HG03520 (cell line): ENCODE measurements around the gene TSPYL1.
"Not testable (repeated sequence)": the region's sequence is repeated elsewhere in the genome, so short reads cannot be mapped to it uniquely, and the experiment has no call there.

ENCODE experiments used
- ATAC-seq: cut with Tn5 transposase; IDR thresholded peaks from one replicate; pipeline ENCODE4 v1.9.1; 2021; ENCODE audit warnings: mild to moderate bottlenecking, moderate library complexity; ENCODE audit not compliant: unreplicated experiment

TSPYL1 gene

DNA sequence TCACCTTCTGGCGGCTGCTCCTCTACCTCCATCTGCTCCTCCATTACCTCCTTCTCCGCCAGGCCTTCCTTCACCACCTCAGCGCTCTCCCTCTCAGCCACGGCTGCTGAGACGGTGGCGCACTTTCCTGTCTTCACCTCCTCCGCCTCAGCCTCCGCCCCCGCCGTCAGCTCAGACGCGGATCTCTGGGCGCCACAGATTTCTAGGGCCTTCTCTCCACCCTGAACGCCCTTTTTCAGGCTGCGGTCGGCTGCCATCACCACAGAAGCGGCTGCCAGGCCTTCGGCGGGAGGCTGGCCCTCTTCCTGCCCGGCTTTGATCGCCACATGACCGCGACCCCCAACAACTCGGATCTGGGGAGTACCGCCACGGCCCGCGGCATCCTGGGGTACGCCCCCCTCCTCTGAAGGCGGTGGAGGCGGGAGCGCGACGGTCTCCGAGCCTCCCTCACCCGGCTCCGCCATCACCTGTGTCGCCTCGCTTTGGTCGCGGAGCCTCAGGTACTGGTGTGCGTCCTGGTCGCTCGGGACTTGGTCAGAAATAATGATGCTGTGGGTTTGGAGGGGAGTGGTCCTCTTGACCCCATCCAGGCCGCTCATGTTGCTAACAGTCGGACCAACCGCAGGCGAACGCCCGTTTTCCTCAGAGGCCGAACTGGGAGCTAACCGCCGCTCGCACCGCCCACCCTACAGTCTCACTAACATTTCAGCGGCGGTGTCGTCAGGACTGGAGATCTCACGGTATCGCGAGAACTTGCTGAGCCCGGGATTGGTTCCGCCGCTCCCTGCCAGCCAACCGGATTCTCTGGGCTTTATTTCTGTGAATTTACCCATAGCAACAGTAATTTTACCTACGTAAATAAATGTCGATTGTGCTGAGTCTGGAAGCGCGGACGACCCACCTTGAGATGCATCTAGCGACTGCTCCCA is at the start of gene TSPYL1:
TSS of gene TSPYL1 (minus strand) at position 699 of the 929 bp plus-strand sequence. CDS start at position 599, 100 bp downstream.
- peak; percentile 95 for ATAC-seq

DNA sequence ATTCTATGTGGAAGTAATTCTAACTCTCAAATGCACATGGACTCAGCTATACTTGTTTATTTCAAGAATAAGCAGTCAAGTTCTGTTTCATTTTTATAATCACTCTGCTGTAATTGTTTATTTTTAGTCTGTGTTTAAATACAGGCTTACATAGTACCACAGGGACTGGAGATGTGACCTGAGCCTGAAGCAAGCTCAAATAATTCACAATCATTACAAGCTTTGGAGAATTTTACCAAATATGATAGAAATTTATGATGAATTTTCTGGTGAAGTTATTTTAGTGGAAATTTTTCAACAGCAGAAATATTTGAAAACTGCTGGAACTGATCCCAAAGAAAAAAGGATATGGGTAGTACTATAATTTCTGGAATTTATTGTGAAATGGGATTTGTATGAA is 49.4 kb upstream of the TSPYL1 start:
- no peak for ATAC-seq

DNA sequence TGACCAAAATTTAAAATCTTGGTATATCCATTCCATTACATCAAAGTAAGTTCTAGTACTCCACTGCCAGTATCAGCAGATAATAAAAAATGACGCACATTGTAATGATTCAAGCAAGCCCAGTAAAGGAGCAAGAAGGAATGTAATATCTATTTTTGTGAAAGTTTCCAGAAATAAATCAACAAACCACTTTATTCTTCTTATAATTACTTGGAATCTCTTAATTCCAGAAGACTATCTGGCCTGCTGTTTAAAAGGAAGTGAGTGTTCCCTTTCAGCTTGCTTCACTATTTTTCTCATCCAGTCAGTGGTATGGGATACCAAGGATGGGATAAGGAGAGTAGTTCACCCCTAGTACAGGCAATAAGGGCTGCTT is 48.8 kb upstream of the TSPYL1 start:
- no peak for ATAC-seq

DNA sequence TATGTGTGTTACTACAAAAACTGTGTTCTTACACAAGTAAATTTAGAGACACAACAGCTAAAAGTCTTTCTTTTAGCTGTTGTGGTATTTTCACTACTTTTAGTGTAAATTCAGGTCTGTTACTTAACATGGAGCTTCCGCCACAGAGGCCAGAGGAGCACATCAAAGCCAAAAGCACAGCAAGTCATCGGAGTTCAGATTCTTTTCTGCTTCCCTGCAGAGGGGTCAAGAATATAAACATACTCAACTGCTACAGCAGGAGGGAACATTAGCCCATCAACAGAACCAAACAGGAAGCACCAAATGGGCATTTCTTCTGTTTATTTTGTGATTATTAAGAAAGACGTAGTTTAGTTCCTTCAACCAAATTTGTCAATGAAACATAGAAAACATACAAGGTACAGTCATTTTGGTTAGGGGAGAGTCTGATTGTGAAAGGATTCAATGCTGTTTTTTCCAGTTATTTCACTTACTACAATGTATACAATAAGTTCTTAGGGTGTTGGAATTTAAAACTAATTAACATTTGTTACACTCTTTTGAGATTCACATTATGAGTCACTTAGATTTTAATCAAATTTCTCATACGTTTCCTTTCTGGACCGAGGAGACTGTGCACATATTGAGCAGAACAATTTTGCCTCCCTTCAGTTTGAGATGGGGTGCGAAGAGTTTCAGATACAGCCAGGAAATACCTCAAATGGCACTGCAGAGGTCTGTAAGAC is 48.2 kb upstream of the TSPYL1 start:
- no peak for ATAC-seq

DNA sequence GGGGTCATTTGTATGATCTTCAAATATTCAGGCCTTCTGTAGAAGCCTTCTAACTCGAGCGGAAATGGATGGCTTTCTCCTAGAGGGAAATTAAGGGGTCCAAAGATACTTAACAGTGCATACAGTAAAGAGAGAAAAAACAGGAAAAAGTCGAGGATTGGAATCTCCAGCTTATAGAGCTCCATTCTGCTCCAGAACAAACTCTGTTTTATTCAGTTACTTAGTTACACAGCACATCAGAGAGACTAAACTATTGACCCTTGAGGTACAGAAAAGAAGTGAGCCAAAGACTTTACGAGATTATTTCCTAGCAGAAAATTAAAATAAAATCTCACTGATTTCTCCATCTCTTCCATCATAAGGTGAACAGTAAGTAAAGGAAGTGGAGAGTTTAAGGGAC is 47.3 kb upstream of the TSPYL1 start:
- no peak for ATAC-seq

DNA sequence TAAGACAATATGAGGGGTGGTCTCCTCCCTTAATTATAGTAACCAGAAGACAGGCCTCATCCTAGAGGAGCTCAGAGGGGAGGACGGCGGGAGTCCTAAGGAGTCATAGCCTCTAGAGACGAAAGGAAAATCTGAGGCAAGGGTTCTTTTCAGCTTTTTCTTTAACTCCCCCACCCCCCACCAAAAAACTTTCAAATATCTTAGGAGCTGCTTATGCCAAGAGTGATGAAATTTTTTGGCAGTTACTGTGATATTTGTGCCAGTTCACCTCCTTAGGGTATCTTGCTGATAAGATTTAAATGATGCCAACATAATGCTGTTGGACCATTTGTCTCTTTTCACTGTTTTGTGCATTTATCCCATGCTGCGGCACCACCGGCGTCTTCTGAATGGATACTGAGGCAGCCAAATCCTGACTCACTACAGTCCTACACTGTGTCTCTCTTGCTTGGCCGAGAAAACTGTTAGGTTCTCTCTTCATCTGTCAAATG is 46.5 kb upstream of the TSPYL1 start:
- no peak for ATAC-seq

DNA sequence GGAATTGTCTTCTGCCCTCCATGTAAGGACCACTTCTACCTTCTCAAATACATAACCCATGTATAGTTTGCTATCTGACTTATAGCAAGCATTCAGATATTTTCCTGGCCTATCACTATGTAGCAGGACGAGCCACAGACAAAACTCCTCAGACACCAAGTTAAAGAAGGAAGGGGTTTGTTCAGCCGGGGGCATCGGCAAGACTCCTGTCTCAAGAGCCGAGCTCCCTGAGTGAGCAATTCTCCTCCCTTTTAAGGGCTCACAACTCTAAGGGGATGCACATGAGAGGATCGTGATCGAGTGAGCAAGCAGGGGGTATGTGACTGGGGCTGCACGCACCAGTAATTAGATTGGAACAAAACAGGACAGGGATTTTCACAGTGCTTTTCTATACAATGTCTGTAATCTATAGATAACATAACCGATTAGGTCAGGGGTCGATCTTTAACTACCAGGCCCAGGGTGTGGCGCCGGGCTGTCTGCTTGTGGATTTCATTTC is 46.0 kb upstream of the TSPYL1 start:
- ATAC-seq, result not testable (repeated sequence)

DNA sequence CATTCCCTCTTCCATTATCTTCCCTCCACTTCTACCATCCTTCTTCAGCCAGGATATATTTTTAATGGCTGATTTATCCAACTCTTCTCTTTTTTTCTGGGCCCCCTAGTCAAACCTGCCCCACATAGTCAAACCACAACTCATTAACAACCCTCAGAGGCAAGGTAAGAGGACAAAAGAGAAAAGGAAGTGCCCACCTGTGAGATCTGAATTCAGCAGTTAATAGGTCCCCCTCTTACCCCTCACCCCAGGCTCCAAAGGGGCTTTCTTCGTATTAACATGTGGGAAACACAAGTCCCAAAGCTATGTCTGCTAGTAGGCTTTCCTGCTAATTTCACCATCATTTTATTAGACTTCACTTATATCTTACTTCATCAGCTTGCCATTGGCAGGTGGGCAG is 44.1 kb upstream of the TSPYL1 start:
- no peak for ATAC-seq

DNA sequence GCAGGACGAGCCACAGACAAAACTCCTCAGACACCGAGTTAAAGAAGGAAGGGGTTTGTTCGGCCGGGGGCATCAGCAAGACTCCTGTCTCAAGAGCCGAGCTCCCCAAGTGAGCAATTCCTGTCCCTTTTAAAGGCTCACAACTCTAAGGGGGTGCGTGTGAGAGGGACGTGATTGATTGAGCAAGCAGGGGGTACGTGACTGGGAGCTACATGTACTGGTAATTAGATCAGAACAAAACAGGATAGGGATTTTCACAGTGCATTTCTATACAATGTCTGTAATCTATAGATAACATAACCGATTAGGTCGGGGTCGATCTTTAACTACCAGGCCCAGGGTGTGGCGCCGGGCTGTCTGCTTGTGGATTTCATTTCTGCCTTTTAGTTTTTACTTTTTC is 42.2 kb upstream of the TSPYL1 start:
- not testable (repeated sequence) for ATAC-seq

DNA sequence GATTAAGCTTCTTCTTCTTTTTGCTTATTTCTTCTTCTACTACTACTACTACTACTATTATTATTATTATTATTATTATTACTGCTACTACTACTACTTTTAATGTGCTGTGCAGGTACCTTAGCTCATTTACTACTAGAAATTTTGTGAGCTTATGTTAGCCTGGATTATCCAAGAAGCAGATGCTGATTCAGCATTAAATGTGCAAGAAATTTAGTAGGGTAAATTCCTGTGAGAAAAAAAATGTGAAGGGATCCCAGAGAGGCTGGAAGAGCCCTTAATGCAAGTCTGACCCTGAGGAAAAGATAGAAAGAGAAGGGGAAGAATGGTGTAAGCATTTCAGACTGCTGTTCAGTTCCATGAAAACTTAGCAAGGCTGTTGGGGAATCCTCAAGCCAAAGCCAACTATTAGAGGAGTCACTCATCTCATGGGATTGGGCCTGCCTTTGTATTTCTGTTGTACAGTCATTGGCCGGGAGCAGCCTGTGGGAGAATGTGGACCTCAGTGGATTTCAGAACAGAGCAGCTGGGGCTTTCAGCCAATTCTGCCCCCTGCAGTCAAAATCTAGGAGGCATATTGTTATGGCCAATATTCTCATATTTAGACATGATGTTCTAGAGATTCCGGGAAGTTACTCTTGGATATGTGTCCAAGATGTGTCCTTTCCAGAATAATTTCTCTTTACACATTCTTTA is 37.2 kb upstream of the TSPYL1 start:
- ATAC-seq, result no peak

DNA sequence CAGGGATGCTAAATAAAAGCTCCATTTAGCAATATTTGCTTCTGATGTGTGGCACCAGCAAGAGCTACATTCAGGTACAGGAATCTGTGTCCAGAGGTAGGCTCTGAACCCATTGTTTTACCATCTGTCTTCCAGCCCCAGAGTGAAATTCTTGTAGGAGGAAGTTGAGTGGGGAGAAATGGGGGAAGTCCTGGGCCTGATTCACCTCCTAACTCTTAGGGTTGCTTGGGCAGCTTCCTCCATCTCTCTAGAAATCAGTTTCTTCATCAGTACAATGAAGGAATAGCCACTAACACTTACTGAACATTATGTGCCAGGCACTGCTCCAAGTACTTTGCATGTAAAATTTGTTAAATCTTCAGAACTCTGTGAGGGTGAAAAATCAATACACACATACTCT is 35.1 kb upstream of the TSPYL1 start:
- no peak for ATAC-seq

DNA sequence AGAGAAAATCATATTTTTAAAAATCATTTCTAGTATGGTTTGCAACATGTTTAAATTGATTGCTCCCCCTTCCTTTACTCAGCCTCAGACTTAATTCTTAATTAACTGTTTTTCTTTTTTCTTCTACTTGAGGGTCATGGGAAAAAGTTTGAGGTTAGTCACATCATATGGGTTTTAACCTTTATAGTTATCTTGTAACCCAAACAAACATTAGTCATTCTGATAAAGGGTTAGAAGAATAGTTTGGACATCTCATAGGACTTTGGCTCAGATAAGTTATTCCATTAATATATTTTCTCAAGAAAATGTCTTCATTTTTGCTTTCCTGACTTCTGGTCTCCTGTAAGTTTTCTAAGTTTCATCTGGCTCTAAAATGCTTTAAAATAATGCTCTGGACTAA is 34.5 kb upstream of the TSPYL1 start:
- ATAC-seq, result no peak

DNA sequence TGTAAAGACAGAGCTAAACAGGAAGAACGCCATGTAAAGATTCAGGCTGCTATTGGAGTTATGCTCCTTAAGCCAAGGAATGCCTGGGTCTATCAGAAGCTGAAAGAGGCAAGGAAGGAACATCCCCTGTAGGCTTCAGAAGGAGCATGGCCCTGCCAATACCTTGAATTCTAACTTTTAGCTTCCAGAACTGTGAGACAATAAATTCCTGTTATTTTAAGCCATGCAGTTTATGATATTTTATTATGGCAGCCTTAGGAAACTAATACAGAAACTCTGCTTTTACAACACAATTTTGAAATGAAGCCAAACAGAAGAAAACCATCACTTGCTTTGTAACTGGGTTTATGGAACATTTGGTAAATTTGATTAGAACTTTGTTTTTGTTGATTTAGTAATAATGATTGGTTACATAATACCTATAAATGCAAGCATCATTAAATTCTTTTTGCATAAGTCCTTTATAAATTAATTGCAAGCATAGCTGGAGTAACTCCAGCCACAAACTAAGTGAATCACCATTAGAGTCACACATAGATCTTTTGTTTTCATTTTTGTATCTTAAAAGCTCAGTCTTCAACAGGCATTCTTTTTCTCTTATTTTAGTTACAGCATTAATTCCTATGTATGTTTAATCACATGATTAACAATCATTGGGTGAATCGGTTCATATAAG is 33.5 kb upstream of the TSPYL1 start:
- no peak for ATAC-seq

DNA sequence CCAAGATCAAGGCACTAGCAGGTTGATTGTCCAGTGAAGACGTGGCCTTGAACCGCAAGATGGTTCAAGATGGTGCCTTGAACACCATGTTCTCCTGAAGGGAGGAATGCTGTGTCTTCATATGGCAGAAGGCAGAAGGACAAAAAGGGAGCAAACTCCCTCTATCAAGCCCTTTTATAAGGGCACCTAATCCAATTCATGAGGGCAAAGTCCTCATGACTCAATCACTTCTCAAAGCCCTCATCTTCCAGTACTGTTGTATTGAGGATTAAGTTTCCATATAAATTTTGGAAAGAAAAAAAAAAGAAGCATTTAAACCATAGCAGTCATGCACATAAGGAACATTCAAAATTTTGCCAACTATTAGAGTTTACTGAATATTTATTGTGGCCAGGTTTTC is 29.9 kb upstream of the TSPYL1 start:
- ATAC-seq, result no peak

DNA sequence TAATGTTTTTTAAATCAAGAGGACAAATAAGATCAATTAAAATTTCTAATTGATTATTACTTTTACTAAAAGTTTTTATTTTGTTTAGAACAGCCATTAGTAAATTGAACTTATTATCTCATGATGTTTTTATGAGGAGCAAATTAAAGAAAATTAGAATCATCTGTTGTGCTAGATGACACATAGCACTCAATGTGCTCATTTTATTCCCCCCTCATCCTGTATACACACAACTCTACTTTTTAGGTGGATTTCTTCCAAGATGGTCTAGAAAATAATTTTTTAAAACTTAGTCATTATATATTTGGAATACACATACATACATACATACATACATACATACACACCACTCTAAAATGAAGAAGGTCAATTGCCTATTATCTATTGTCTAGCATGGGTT is 29.3 kb upstream of the TSPYL1 start:
- ATAC-seq, result no peak

DNA sequence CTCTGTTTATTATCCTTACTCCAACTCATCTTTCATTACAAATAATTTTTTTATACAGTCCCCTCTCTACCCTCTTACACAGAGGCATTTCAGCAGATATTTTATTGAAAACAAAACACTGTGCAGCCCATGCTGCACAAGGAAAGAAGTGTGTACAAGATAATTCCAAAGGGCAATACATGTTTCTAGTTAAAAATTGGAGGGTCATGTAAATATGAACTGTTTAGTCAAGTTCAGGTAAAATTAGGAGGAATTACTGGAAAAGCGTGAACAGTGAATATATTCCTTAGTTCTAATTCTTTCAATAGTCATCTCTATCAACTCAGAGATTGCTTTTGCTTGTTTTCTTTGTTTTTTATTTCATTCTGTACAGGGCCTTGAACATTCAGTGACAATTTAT is 27.9 kb upstream of the TSPYL1 start:
- ATAC-seq, result no peak

DNA sequence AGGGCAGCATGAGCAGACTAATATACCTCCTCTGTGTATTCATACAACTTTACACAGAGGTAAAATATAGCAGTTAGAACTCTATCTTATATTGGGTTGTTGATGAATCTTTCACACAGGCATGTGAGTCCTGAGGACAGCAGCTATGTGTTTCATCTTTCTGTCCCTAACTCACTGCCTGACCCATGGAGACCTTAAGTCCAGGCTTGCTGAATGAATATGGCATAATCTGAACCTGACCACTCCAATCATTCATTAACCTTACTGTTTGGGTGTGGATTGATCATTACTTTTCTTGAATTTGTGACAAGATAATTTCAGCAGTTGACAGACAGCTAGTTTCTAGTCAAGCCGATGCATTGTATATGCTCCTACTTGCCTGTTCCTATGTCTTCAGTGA is 27.3 kb upstream of the TSPYL1 start:
- ATAC-seq, result no peak

DNA sequence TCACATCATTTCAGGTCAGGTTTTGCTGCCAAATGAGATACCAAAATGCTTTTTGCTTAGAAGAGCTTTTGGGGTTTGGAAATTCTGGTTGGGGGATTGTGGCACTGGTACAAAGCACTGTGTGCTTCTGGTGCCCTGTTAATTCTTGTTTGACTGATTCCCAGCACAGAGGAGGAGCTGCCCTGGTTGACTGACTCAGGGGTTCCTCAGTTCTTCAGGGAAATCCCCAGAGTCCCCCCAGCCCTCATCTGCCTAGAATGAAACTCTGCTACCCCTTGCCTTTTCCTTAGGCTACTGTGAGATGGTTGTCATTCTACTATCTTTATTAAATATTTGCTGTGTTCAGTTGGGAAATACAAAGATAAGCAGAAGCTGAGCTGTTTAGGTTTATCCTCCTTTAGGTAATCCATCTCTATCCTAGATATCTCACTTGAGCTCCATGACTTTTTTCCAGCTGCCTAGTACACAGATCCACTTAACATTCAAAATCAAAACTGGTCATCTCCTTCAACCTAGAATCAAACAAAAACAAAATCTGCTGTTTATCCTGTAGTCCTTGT is 24.9 kb upstream of the TSPYL1 start:
- no peak for ATAC-seq

DNA sequence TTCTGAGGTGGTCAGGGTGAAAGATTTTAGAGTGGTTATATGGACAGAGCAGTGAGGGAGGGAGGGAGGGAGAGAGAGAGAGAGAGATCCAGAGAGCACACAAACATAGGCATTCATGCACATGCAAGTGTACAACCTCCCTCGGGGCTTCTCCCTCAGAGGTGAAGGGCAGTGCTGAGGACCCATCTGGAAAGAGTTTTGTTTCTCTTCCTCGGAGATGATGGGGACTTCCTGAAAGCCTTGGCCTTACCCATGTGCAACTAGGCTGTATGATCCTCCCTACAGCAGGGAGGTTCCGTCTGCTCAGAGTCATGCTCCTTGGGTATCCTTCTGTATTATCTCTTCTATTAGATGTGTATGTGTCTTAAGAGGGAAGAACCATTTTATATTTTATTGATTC is 21.4 kb upstream of the TSPYL1 start:
- ATAC-seq, result no peak

DNA sequence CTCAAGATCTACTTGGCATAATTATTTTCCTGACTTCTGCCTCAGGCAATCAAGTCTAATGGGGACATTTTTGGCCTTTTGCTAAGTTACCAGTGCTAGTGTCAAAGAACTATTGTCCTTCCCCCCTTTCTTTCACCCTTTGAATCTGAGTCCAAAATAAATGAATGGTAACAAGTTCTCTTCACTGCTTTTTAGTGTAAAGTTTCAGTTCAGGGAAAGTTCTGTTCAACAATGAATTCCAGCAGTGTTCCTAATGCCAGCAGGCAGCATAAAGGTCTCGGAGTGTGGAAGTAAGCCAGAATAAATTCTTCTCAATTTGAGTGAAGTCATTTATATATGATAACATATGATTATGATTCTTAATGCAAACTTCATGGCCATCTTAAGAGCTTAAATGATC is 20.8 kb upstream of the TSPYL1 start:
- ATAC-seq, result no peak
